Hematopoietic multipotent progenitor cell (in vitro differentiated cells): Measurements from ENCODE around the gene ZNF680. TPM values are rescaled to one million over a fixed set of nuclear protein-coding genes. Genes with fewer than 3 reads are reported as not detected.

Source experiments
- total RNA-seq: library from RNA; depleted of rRNA; stranded (reverse); fragments of >200 nt; gene quantifications from one replicate; pipeline ENCODE4 v1.2.3, GENCODE V29; 2012

Gene ZNF680
- total RNA-seq, 1 donor: 4.6 TPM

Other genes starting within 250 kb of the ZNF680 start
- 12.1 TPM for gene ZNF736, start 249.1 kb downstream of the ZNF680 start, total RNA-seq
- 3.0 TPM for gene ZNF107, start 103.1 kb upstream of the ZNF680 start, total RNA-seq
- gene ZNF138, start 231.4 kb upstream of the ZNF680 start, total RNA-seq: 4.3 TPM